ELF-1 (cell line): ENCODE results near the gene SH3BP4.

Experiments used
- DNase-seq: peaks from one replicate; pipeline ENCODE4 v3.0.0-alpha.2; 2016; ENCODE audit warnings: low read depth, low spot score

SH3BP4 gene

DNA sequence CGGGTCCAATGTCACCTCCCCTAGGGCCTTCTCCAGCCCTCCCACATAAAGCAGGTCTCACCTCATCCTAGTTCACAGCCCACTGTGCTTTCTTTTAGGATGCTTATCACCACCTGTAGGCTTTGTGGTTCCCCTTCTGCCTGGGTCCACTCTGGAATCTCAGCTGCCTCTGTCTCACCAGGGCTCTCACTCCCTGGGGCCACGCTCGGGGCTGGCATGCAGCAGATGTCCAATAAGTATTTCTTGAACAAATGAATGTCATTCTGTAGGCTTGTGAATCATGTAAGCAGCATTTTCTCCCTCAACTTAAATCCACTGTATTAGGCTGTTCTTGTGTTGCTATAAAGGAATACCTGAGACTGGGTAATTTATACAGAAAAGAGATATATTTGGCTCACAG, 4.3 kb upstream of the SH3BP4 start:
- DNase-seq = no peak

DNA sequence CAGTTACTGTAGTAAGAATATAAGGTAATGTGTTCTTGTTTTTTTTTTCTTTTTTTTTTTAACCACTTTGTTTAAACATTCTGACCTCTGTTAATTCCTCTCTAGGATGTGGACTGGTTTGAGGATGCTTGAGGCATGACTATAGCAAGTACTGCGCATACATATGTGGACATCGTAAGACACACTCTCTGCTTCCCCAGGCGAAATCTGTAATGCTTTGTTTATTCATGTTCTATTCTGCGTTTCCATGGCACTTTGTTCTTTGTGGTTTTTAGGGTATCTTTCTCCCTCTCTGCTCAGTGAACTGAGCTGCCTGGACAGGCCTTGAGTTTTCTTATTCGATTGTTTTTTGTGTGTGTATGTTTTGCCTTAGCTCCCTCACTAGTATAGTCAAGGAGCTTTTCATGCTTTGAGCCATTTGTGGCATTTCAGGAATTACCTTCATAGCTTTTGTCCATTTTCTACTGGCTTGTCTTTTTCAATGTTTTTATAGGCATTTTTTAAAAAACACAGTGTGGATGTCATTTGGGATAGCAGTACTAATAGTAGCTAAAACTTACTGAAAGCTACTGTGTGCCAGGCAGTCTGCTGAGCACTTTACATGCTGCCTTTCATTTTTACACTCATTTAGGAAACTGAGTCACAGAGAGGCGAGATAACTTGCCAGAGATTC, 1.9 kb upstream of the SH3BP4 start:
- DNase-seq = no peak

DNA sequence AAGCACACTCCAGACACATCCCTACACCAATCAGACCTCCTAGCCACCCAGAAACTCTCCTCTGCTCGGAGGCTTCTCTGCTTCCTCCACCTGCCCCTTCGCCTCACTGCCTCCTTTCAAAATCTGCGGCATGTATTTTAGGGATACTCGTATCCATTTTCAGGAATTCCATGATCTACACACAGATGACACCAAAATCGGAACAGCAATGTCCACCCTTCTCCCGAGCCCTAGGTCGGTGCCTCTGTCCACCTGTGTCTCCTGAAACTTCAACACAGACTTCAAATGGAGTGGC, 1.4 kb upstream of the SH3BP4 start:
- DNase-seq = no peak

DNA sequence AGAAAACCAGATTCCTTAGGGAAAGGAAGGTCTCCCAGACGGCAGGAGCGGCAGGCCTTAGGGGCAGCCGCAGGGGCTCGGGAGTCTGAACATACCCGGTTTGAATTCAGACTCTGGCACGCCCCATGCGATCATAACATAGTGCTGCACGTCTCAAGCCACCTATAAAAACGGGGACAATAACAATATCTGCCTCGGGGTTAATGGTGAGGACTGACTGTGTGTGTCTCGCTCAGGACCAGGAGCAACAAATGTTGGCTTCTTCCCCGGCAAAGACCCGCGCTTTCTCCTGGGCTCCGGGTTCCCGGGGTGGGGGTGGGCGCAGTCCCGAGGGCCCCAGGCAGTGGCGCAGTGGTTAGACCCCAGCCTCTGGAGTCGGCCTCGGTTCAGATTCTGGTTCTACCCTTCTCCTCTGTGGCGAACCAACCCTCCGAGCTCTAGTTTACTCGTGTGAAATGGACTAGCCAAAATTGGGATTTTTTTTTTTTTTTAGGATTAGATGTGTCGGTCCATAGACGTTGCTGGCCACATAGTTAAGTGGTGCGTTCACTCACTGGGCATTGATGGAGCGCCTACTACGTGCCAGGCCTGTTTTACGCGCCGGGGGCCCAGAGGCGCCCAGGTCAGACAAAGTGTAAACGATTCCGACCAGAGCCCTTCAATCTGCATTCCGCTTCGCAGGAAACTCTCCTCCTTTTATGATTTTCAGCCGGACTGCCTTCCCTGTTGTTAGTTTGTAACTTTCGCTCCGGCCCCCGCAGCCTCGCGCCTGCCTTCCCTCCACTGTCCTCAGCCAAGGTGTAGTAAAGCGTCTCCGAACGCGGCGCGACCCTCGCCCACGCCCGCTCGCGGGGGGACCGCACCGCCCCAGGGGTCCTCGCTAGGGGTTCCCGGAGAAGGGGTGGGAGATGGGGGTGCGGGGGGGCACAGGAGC, 820 bp upstream of the SH3BP4 start:
- DNase-seq = peak; percentile 87

DNA sequence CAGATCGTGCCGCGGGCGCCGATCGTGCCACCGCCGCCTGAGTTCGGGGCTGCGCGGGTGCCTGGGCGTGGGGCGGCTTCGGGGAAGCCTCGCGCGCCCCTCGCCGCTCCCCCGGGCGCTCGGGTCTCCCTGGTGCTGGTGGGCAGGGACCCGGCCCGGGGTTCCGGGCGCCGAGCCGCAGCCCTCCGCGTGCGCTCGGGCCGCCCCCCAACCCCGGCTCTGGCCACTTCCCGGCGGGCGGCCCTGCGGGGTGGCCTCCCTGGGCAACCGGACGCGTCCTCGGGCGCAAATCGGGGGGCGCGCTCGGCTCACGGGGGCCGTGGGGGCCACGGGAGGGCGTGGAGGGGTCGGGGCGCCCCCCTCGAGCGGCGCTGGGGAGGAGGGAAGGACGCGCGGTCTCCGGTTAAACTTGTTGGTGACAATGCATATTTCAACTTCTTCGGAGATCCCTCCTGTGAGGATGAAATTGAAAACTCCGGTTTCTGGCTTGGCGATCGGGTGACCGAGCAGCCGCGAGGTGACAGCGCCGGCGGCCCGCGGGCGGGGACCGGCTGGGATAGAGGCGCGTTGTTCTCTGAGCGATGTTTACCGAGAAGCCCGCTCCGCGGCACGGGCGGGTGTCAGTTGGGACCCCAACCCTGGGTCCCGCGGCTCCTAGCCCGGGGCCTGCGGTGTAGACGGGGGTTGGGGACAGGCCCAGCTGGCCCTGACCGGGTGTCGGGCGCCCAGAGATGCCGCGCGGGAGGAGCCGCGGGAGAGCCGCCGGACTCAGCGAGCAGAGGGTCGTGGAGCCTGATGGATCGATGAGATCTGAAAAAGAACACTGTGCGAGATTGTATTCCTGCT, 676 bp downstream of the SH3BP4 start:
- peak; percentile 42 for DNase-seq

DNA sequence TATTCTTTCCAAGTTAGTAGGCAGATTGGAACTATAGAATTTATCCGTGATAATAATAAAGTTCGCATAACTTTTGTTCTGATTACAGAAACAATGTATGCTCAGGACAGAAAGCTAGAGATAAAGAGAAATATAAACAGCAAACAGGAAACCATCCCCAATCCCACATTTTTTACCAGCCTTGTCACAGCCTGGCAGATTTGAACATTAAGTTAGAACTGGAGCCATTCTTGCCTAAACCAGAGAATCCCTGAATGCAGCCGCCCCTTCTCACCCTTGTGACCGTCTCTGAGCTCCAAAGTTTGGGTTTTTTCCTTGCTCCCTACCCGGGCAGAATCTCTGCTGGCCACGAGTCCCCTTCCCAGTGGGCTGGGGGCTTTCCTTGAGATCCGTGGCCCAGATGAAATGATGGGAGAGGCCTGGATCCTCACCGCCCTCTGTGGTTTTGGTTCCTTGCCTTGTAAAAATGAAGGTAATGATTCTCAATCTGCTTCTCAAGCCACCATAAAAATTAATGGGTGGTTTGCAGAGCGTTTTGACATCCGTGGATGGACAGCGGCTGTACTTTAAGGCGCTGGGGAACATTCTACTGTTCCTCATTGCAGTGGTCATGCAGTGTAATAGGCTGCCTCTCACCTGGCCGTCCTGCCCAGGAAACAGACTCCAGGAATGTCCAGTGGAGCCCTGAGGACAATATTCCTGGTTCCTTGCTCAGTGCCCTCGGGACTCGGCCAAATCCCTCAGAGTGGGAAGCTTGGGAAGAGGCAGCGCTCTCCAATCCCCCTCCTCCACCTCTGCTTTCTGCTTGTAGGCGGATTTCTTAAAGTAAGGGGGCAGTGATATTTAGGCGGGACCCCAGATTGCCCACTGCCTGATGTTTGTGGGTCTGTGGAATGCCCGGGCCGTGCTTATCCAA, 1.6 kb downstream of the SH3BP4 start:
- peak; percentile 77 for DNase-seq

DNA sequence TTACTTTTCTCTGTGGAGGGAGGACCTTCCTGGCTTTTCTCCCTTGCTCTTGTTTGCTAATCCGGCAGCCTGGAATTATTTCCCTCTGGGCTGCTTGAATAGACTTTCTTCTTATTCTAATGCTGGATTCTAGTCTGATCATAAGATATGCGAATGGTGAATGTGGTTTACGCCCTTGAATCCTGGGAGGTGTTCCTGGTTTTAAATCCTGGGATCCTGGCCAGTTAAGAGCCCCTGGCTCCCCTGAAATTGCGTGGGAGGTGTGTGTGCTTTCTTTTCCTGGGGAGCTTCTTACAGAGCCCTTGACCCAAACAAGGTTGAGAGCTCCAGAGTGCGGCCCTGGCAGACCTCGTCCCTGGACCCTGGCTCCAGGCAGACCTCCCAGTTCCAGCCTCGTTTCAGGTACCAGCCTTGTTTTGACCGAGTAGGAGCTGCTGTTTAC, 2.8 kb downstream of the SH3BP4 start:
- DNase-seq = peak; percentile 38

DNA sequence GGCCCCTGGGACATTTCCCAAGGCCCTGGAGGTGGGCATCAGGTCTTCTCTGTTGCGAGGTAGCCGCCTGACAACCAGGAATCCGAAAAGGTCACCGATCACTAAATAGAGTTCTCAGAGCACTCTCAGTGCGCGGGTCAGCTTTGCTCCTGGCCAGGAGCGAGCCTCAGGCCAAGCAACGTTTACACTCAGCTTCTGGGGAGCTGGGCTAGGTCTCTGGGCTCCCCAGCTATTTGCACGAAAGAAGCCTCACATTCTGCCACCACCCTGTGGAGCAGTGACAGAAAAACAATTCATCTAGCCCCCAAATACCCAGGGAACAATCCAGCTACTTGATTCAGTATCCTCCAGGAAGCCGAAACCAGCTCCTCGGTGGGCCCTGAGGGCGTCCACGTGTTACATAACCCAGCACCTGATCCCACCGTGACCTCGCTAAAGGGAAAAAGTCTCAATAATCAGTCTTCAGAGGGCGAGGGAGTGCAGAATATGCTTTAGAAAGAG, 3.3 kb downstream of the SH3BP4 start:
- peak; percentile 50 for DNase-seq

DNA sequence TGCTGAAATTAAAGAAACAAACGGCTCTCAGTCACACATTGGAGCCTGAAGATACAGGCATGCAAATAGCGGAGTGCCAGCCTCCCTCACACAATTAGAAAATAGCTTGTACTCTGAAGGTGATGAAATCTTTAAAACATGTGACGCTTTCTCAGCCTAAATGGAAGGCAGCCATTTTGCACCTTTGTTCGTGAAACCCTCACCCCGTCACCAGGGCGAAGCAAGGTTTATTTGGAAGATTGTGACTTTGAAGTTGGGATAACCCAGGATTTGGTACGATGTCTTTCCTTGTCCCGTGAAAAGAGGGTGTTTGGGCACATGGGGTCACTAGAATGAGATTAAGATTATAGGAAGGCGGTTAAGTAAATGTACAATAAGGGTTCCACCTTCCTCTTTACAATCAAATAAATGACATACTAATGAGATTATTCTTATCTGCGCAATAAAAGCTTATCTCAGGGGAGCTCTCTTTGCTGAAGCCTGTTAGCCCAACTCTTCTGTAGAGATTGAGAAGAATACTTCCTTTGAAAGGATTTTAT, 4.2 kb downstream of the SH3BP4 start:
- DNase-seq = no peak

DNA sequence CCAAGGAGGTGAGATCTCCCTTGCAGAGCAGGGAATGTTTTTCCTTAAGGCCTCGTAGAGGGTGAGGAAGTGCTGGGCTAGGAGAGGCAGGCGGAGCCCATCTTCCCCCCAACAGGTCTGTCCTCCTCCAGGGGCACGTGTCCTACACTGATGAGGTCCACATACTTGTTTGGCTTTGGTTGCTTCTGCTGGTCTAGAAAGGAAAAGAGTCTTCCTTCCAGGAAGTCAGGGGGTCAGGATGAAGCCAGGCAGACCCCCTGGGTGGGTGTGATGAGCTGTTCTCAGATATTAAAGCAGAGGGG, 6.0 kb downstream of the SH3BP4 start:
- no peak for DNase-seq

DNA sequence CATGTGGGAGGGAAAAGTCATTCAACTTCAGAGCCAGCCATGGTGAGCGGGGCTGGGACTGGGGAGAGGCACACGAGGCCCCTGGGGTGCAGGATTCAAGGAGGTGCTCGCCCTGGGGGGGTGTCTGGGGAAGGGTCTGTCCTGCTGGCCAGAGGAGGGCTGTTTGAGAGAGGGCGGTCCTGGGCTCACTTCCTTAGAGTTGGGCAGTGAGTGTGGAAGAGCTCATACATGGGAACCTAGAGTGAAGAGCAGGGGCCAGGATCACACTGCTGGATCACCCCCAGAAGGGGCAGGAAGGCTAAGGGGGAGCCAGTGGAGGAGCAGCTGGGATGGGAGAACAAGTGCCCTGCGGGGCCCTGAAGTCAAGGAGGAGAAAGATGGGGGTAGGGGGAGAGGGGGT, 6.5 kb downstream of the SH3BP4 start:
- no peak for DNase-seq

DNA sequence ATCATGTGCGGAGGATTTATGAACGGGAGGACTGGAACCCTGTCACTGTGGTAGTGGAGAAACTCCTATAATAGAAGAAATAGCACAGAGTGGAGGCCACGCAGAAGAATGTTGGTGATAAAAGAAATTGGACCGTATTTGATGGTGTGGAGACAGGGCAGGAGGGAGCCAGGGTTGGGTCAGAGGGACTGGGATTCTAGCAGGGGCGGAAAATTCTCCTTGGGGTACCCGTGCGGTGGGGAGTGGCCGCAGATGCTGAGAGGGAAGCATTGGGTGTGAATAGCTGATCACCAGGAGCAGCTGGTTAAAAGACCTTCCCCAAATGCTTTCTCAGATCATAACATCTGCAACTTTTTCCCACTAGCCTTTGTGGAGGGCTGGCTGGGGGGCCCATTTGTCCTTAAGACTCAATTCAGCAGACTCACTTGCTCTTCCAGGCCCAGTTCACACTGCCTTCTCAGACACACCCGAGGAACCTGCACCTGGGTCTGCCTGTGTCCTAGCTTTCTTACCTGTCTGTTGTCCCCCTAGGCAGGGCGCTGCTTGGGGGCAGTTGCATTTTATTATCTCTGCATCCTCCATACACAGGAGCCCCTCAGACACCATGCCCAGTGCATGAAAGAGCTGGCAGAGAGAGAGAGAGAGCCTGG, 7.1 kb downstream of the SH3BP4 start:
- DNase-seq = no peak

DNA sequence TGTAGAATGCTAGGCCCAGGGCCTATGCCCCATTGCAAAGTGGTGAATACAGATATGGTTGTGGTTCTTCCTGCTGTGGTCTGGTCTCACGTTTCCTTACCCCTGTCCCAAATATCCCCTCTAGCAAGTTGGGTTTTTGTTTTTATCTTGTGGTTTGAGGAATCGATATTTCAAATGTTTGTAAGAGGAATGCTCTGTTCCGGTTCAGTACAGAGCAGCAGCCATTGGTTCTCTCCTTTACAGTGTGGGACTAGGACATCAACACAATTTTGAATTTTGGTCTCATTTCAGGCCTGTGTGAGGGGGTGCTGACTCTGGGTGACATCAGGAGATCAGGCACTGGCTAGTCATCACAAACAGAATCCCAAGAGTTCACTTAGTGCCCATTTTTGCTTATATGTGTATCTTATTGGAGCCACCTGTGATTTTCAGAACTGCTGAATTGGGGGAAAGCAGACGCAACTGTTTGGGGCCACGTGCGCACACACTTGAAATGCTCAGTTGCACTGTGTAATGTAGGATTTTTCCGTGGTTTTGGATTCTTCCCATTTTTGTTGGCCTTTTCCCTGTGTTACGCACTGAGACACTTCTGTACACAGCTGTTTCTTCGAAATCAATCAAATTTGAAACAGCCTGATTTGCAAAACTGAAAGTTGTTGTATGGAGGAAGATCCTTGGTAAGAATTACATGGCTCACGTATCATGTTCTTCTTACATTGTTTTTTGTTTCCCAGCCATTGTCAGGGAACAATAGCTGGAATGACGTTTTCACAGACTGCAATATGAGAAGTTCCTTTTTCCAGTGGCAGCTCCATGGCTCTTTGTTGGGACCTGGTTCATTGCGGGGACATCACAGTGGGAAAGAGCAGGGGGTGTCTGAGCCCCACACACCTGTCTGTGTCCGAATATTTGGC, 8.6 kb downstream of the SH3BP4 start:
- DNase-seq = no peak

DNA sequence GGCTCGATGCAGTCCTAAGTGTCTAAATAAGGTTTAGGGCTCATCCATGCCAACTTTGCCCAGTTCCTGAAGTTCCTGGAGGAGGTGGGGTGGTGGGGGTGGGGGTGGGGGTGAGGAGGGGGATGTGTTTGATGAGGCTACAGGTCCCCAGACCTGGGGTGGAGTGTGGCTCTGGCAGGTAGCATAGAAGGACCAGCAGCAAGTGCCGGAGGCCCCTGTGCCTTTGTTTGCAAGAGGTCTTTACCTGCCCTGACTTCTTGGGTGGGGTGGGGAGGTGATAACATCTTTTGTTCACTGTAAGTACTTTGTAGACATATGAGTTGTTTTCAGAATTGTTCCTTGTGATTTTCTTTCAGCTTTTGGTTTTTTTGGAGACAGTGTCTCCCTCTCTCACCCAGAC, 10.0 kb downstream of the SH3BP4 start:
- no peak for DNase-seq

DNA sequence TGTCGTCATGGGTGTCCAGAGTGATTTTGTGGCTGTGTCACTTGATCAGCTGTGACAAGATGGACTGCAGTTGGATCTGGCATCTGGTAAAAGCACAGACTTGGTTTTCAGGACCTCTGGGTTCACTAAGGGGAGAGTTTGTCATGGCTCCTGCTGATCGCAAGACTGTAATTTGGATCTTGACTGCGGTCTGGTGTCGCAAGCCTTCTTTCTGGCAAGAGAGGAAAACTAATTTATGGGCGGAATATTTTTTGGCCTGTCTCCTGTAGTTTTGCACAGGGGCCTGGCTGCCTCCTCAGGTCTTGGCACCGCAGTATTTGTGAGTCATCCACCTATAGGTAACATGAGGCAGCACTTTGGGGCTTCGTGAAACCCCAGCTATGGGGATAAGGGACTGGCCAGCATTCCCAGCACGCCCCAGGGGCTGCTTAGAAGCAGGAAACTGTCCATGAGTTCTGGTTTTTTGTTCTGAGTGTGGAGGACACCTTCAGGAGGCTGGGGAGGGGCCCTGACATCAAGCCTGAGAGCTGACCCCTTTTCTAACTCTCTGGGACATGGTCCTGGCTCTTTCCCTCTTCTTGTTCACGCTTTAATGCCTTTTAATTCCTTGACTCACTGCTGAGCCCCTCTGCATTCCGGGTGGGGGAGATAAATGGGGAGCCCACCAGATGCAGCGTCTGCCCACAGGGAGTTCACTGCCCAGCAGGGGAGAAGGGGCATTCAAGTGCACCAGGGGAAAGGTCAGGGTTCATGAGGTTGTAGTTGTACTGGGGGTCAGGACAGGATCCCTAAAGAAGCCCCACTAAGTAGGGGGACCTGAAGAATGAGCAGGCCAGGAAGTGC, 12.2 kb downstream of the SH3BP4 start:
- no peak for DNase-seq

DNA sequence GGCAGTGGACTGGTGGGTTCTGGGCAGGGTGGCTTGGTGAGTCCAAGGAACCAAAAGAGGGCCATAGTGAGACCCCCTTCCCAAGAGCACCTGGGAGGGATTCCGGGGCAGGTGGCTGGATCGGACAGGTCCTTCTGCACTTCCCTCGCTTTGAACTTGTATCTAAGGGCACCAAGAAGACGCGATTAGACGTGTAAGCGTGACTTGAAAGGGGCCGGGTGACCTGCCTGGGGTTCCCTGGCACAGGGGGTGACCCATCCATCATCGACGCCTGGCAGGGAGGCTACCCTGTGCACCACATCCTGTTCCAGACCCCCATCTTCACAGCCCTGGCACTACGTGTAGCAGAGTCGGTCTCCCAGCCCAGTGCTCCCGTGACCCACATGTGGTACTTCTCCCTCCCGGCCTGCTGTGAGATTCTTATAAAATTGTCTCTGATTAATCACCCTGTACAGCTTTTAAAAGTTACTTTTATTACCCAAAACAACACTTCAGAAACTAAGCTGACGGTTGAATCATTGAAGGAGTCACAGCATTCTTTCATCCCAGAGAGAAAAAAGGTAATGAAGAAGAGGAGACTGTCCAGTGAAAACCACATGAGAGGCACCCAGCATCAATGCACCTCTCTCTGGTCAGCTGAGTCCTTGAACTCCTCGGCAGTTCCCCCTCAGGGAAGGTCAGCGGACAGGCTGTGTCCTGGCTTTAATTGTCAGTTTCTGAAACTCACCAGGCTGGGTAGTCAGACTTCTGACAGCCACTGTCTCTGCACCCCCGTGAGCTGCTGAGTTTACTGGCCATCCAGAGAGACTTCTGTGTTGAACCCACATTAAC, 13.0 kb downstream of the SH3BP4 start:
- no peak for DNase-seq

DNA sequence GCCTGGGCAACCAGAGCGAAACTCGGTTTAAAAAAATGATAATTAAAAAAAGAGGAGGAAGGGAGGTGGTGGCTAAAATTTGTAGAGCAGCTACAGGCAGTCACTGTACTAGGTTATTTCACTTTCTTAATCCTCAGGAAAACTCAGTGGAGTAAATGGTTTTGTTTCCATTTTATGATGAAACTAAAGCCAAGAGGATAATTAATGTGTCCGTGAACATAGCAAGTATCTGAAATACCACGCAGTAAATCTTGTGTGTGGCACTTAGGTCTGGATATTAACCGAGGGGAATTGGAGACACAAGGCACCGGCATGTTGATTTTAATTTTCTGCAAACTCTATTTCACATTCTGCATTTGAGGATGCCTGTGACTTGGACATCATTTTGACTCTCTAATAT, 14.5 kb downstream of the SH3BP4 start:
- DNase-seq = no peak
